Upper lobe of left lung (tissue), 4 donors: ENCODE measurements around the gene GTF2IRD1.

ENCODE experiments used
- EP300 ChIP-seq, 4 donors: sonication (generic); formaldehyde crosslinking; IDR thresholded peaks; one replicate each; pipeline ENCODE4 v1.5.1; 2017; ENCODE audit warnings: antibody characterized with exemption in 4 of 4, control low read depth in 2 of 4
- POLR2A ChIP-seq, 4 donors: fragments of 450-650 bp; IDR thresholded peaks; one replicate each; pipeline ENCODE4 v1.5.1; 2016 to 2017; ENCODE audit warnings: antibody characterized with exemption in 4 of 4, mild to moderate bottlenecking in 2 of 4
- TF ChIP-seq, protein P1 (sequence below), 6 experiments: fragments of 450-650 bp in 4 of 6; fragments of 200-600 bp in 2 of 6; sonication (generic) in 2 of 6; IDR thresholded peaks; one replicate each; pipeline ENCODE4 v1.5.1; 2016 to 2019; ENCODE audit warnings: antibody characterized with exemption in 6 of 6

GRCh38 chr7:74474271-74474865 lies 20.7 kb downstream of the GTF2IRD1 start:
- no peak for TF ChIP-seq POLR2A (IDR thresholded peaks at IDR 0.05)
- TF ChIP-seq, protein P1, sequence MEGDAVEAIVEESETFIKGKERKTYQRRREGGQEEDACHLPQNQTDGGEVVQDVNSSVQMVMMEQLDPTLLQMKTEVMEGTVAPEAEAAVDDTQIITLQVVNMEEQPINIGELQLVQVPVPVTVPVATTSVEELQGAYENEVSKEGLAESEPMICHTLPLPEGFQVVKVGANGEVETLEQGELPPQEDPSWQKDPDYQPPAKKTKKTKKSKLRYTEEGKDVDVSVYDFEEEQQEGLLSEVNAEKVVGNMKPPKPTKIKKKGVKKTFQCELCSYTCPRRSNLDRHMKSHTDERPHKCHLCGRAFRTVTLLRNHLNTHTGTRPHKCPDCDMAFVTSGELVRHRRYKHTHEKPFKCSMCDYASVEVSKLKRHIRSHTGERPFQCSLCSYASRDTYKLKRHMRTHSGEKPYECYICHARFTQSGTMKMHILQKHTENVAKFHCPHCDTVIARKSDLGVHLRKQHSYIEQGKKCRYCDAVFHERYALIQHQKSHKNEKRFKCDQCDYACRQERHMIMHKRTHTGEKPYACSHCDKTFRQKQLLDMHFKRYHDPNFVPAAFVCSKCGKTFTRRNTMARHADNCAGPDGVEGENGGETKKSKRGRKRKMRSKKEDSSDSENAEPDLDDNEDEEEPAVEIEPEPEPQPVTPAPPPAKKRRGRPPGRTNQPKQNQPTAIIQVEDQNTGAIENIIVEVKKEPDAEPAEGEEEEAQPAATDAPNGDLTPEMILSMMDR (IDR thresholded peaks at IDR 0.05), result no peak
- TF ChIP-seq EP300 (IDR thresholded peaks at IDR 0.05), result no peak
